Naive B cell (primary cell): ENCODE results near the gene RANBP9. TPM values are rescaled to one million over a fixed set of nuclear protein-coding genes. Genes with fewer than 3 reads are reported as not detected.

Source experiments
- ATAC-seq, 2 donors: fragments of 150-1000 bp; cut with Tn5 transposase; 2 replicates each; pipeline ENCODE4 v1.10.0; 2021; ENCODE audit warnings: low read depth in 2 of 2, mild to moderate bottlenecking in 2 of 2, moderate library complexity in 2 of 2
- DNase-seq: peaks from one replicate; pipeline ENCODE4 v3.0.0; 2022
- H3K27ac Mint-ChIP-seq, 6 donors: one replicate each; pipeline ENCODE4 v1.8.0; 2020 to 2022; ENCODE audit warnings: mild to moderate bottlenecking in 6 of 6, mixed read lengths in 6 of 6, moderate library complexity in 5 of 6, inconsistent platforms in 2 of 6
- H3K27me3 Mint-ChIP-seq, 3 donors: one replicate each; pipeline ENCODE4 v1.8.0; 2021 to 2022; ENCODE audit warnings: mixed read lengths in 3 of 3, mild to moderate bottlenecking in 1 of 3
- H3K36me3 Mint-ChIP-seq, 2 donors: one replicate each; pipeline ENCODE4 v1.8.0; 2020 to 2022; ENCODE audit warnings: mixed read lengths in 2 of 2, inconsistent platforms in 1 of 2, mild to moderate bottlenecking in 1 of 2
- H3K4me1 Mint-ChIP-seq, 3 donors: one replicate each; pipeline ENCODE4 v1.8.0; 2020 to 2022; ENCODE audit warnings: mixed read lengths in 3 of 3, inconsistent platforms in 1 of 3, mild to moderate bottlenecking in 1 of 3, moderate library complexity in 1 of 3
- H3K4me3 Mint-ChIP-seq, 8 donors: one replicate each; pipeline ENCODE4 v1.8.0; 2020 to 2022; ENCODE audit warnings: mild to moderate bottlenecking in 8 of 8, mixed read lengths in 8 of 8, moderate library complexity in 8 of 8, inconsistent platforms in 2 of 8
- H3K9me3 Mint-ChIP-seq, 7 donors: one replicate each; pipeline ENCODE4 v1.8.0; 2020 to 2022; ENCODE audit warnings: mixed read lengths in 7 of 7, mild to moderate bottlenecking in 5 of 7, inconsistent platforms in 2 of 7, moderate library complexity in 1 of 7
- polyA plus RNA-seq, 6 donors: library from polyadenylated mRNA; unstranded; fragments of 300-500 nt; fragmentation: Illumina TruSeq; gene quantifications; one replicate each; pipeline ENCODE4 v1.2.3, GENCODE V29; 2021; ENCODE audit warnings: low read depth in 6 of 6

The RANBP9 gene
- polyA plus RNA-seq, 6 donors from 2014 or later: 2.2 to 5.0 (median 3.3) TPM

DNA sequence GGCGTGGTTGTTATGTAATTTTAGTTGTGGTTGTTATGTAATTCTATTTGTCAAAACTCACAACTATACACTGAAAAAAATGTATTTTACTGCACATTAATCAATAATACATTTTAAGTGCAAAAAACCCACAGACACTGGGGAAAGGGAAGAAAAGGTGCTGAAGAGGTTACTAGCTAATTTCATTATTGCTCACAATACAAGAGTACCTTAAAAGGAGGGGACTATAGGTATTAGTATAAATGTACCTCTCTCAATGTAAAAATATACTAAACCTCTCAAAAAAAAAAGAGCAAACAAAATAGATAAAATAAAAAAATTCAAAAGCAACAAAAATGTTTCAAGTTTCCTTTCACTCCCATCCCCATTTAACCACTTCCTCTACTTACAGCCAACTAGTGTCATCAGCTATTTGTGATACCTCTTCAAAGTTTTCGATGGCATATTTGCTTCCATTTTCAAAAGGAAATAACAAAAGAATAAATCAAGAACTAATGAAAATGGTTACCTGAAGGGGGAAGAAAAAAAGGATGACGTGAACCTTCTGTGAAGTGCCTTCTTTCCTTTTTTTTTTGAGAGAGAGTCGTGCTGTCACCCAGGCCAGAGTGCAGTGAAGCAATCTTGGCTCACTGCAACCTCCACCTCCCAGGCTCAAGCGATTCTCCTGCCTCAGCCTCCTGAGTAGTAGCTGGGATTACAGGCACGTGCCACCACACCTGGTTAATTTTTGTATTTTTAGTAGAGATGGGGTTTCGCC is 30.2 kb downstream of the RANBP9 start:
- H3K36me3 Mint-ChIP-seq: peaks cover 6 to 19% of the 10 kb centered on the region in 2 donors
- H3K4me3 Mint-ChIP-seq: peak overlapping the region in 3 of 8 donors; percentile 29 to 62 (median 55)
- H3K4me1 Mint-ChIP-seq: peaks cover 32 to 51% (median 44%) of the 10 kb centered on the region in 3 donors
- peak overlapping the region in 3 of 6 donors; percentile 36 to 85 (median 72) for H3K27ac Mint-ChIP-seq
- peak; percentile 28 to 56 for ATAC-seq
- DNase-seq: peak; percentile 11
- peaks cover 5 to 21% (median 12%) of the 10 kb centered on the region in 7 donors for H3K9me3 Mint-ChIP-seq
- H3K27me3 Mint-ChIP-seq: no peaks in the 10 kb centered on the region

- Mint-ChIP-seq H3K36me3 (peaks cover 8 to 24% of the 10 kb centered on the region in 2 donors), H3K27ac (no peak overlapping the region), H3K4me3 (peak overlapping the region in 1 of 8 donors; percentile 45), H3K4me1 (peaks cover 32 to 54% (median 44%) of the 10 kb centered on the region in 3 donors), H3K9me3 (peaks cover 5 to 26% (median 14%) of the 10 kb centered on the region in 7 donors), H3K27me3 (no peaks in the 10 kb centered on the region)
- ATAC-seq (no peak), DNase-seq (no peak)
Observed at GRCh38 chr6:13680448-13680968, 31.1 kb downstream of the RANBP9 start.

- ATAC-seq: no peak
- Mint-ChIP-seq H3K9me3 (peaks cover 5 to 29% (median 14%) of the 10 kb centered on the region in 7 donors), H3K4me3 (peak overlapping the region in 1 of 8 donors; percentile 5), H3K27me3 (no peaks in the 10 kb centered on the region), H3K36me3 (peaks cover 8 to 24% of the 10 kb centered on the region in 2 donors), H3K27ac (no peak overlapping the region), H3K4me1 (peaks cover 34 to 57% (median 43%) of the 10 kb centered on the region in 3 donors)
- DNase-seq: no peak
Observed at GRCh38 chr6:13679996-13680395, 31.6 kb downstream of the RANBP9 start.

GRCh38 chr6:13678255-13678983 is 33.2 kb downstream of the RANBP9 start:
- H3K4me3 Mint-ChIP-seq: no peak overlapping the region

DNA sequence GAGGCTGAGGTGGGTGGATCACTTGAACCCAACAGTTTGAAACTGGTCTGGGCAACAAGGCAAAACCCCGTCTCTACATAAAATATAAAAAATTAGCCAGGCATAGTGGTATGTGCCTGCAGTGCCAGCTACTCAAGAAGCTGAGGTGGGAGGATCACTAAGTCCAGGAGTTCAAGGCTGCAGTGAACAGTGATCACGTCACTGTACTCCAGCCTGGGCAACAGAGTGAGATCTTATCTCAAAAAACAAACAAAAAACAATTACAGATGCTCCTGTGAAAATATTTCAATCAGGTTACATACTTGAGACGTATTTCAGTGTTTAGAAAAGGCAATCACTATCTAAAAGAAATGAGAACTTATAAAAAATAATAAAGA is 33.8 kb downstream of the RANBP9 start:
- Mint-ChIP-seq H3K4me1 (peaks cover 28 to 62% (median 46%) of the 10 kb centered on the region in 3 donors), H3K36me3 (peaks cover 16 to 29% of the 10 kb centered on the region in 2 donors), H3K27ac (no peak overlapping the region), H3K4me3 (no peak overlapping the region), H3K9me3 (peaks cover 9 to 35% (median 22%) of the 10 kb centered on the region in 7 donors), H3K27me3 (no peaks in the 10 kb centered on the region)
- ATAC-seq: no peak
- no peak for DNase-seq

More at GRCh38 chr6:13678255-13678983, 33.2 kb downstream of the RANBP9 start:
- ATAC-seq (no peak), DNase-seq (no peak)
- peaks cover 26 to 60% (median 44%) of the 10 kb centered on the region in 3 donors for H3K4me1 Mint-ChIP-seq
- H3K27ac Mint-ChIP-seq: peak overlapping the region in 1 of 6 donors; percentile 53
- no peaks in the 10 kb centered on the region for H3K27me3 Mint-ChIP-seq
- peaks cover 16 to 29% of the 10 kb centered on the region in 2 donors for H3K36me3 Mint-ChIP-seq
- peaks cover 9 to 35% (median 22%) of the 10 kb centered on the region in 7 donors for H3K9me3 Mint-ChIP-seq

DNA sequence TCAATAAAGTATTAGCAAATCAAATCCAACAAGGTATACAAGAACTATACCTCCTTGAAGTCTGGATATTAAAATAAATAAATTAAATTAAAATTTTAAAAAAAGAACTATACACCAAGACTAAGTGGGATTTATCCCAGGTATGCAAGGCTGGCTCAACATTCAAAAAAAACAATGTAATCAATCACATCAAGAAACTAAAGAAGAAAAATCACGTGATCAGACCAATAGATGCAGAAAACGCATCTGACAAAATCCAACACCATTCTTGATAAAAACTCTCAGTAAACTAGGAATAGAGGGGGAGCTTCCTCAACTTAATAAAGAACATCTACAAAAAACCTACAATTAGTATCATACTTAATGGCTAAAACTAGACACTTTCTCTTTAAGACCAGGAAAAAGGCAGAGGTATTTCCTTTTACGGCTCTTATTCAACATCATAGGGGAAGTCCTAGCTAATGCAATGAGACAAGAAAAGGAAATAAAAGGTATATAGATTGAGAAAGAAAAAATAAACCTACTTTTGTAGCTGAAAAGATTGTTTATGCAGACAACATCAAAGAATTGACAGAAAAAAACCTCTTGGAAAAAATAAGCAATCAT is 35.0 kb downstream of the RANBP9 start:
- DNase-seq (no peak), ATAC-seq (no peak)
- Mint-ChIP-seq H3K4me3 (no peak overlapping the region), H3K27me3 (no peaks in the 10 kb centered on the region), H3K27ac (no peak overlapping the region), H3K4me1 (peaks cover 38 to 68% (median 42%) of the 10 kb centered on the region in 3 donors), H3K9me3 (peaks cover 9 to 35% (median 22%) of the 10 kb centered on the region in 7 donors), H3K36me3 (peaks cover 16 to 29% of the 10 kb centered on the region in 2 donors)

GRCh38 chr6:13674533-13675190 is 37.0 kb downstream of the RANBP9 start:
- Mint-ChIP-seq H3K36me3 (peaks cover 16 to 19% of the 10 kb centered on the region in 2 donors), H3K4me1 (peaks cover 32 to 64% (median 33%) of the 10 kb centered on the region in 3 donors), H3K27me3 (no peaks in the 10 kb centered on the region), H3K4me3 (no peak overlapping the region), H3K27ac (peak overlapping the region in 1 of 6 donors; percentile 88), H3K9me3 (peaks cover 9 to 34% (median 21%) of the 10 kb centered on the region in 7 donors)
- no peak for DNase-seq
- ATAC-seq: no peak

- H3K36me3 Mint-ChIP-seq: peaks cover 16 to 19% of the 10 kb centered on the region in 2 donors
- H3K9me3 Mint-ChIP-seq: peaks cover 9 to 30% (median 21%) of the 10 kb centered on the region in 7 donors
- peak overlapping the region in 2 of 6 donors; percentile 53 to 74 for H3K27ac Mint-ChIP-seq
- peaks cover 34 to 65% (median 35%) of the 10 kb centered on the region in 3 donors for H3K4me1 Mint-ChIP-seq
- no peak for ATAC-seq
- H3K4me3 Mint-ChIP-seq: no peak overlapping the region
- no peak for DNase-seq
- H3K27me3 Mint-ChIP-seq: no peaks in the 10 kb centered on the region
Observed at GRCh38 chr6:13673825-13674444, 37.7 kb downstream of the RANBP9 start.

DNA sequence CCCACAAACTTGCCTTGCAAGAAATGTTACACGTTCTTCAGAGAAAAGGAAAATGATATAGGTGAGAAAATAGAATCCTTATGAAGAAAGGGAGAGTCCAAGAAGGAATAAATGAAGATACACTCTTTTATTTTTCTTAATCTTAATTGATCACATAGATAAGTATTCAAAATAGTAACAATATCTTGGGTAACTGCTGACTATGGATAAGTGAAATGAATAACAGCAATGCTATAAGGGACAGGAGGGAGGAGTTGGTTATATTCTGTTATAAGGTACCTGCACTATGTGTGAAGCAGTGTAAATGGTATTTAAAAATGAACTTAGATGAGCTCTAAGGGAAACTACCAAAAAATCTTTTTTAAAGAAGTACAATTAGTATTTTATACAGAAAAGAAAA is 38.3 kb downstream of the RANBP9 start:
- Mint-ChIP-seq H3K9me3 (peaks cover 9 to 28% (median 18%) of the 10 kb centered on the region in 7 donors), H3K27me3 (no peaks in the 10 kb centered on the region), H3K27ac (peak overlapping the region in 1 of 6 donors; percentile 21), H3K4me1 (peaks cover 34 to 65% (median 40%) of the 10 kb centered on the region in 3 donors), H3K4me3 (no peak overlapping the region), H3K36me3 (peaks cover 16 to 19% of the 10 kb centered on the region in 2 donors)
- DNase-seq (no peak), ATAC-seq (no peak)

DNA sequence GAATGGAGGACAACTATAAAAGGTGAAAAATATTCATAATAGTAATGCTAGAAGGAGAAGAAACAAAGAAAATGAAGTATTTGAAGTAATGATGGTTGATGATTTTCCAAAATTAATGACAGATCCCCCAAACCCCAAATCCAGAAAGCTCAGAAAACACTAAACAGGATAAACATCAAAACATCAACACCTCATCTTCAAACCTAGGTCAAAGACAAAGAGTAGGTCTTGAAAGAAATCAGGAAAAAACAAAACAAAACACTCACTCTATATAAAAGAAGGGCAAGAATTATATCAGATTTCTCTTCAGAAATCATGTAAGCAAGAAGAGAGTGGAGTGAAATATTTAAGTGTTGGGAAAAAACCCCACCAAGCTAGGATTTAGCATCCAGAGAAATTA is 38.7 kb downstream of the RANBP9 start:
- H3K27ac Mint-ChIP-seq: peak overlapping the region in 3 of 6 donors; percentile 6 to 39 (median 21)
- no peaks in the 10 kb centered on the region for H3K27me3 Mint-ChIP-seq
- no peak overlapping the region for H3K4me3 Mint-ChIP-seq
- H3K36me3 Mint-ChIP-seq: peaks cover 16 to 19% of the 10 kb centered on the region in 2 donors
- H3K9me3 Mint-ChIP-seq: peaks cover 9 to 28% (median 17%) of the 10 kb centered on the region in 7 donors
- ATAC-seq (no peak), DNase-seq (no peak)
- peaks cover 39 to 68% (median 45%) of the 10 kb centered on the region in 3 donors for H3K4me1 Mint-ChIP-seq

- H3K36me3 Mint-ChIP-seq: peaks cover 11 to 15% of the 10 kb centered on the region in 2 donors
- peaks cover 43 to 77% (median 50%) of the 10 kb centered on the region in 3 donors for H3K4me1 Mint-ChIP-seq
- H3K27me3 Mint-ChIP-seq: no peaks in the 10 kb centered on the region
- H3K4me3 Mint-ChIP-seq: no peak overlapping the region
- no peak for DNase-seq
- H3K9me3 Mint-ChIP-seq: peaks cover 4 to 21% (median 14%) of the 10 kb centered on the region in 7 donors
- H3K27ac Mint-ChIP-seq: peak overlapping the region in 1 of 6 donors; percentile 51
- ATAC-seq: no peak
Observed at GRCh38 chr6:13671548-13672127, 40.0 kb downstream of the RANBP9 start.

GRCh38 chr6:13669476-13669875 is 42.2 kb downstream of the RANBP9 start:
- H3K4me1 Mint-ChIP-seq: peaks cover 50 to 75% (median 60%) of the 10 kb centered on the region in 3 donors
- no peak overlapping the region for H3K4me3 Mint-ChIP-seq
- H3K9me3 Mint-ChIP-seq: peaks cover 0 to 7% (median 4%) of the 10 kb centered on the region in 7 donors
- no peak for DNase-seq
- H3K27me3 Mint-ChIP-seq: no peaks in the 10 kb centered on the region
- H3K27ac Mint-ChIP-seq: peak overlapping the region in 1 of 6 donors; percentile 49
- ATAC-seq: no peak
- peaks cover 2 to 5% of the 10 kb centered on the region in 2 donors for H3K36me3 Mint-ChIP-seq
